Measurements from ENCODE around the gene COPB2.

The COPB2 gene

GRCh38 chr3:139327231-139327630 lies 62.2 kb downstream of the COPB2 start:
- FAIRE-seq: no peak

- no peak for FAIRE-seq
These were observed 62.7 kb downstream of the COPB2 start for GRCh38 chr3:139326707-139327106.

- no peak for FAIRE-seq
These were observed 63.3 kb downstream of the COPB2 start for GRCh38 chr3:139326131-139326530.

GRCh38 chr3:139325551-139325950 lies 63.9 kb downstream of the COPB2 start:
- no peak for FAIRE-seq

GRCh38 chr3:139324456-139324855 lies 65.0 kb downstream of the COPB2 start:
- no peak for FAIRE-seq

GRCh38 chr3:139323146-139323545 lies 66.3 kb downstream of the COPB2 start:
- FAIRE-seq: no peak

GRCh38 chr3:139322346-139322745 lies 67.1 kb downstream of the COPB2 start:
- no peak for FAIRE-seq

GRCh38 chr3:139320551-139321309 lies 68.7 kb downstream of the COPB2 start:
- FAIRE-seq: no peak

GRCh38 chr3:139319428-139320402 lies 69.7 kb downstream of the COPB2 start:
- FAIRE-seq: no peak

- FAIRE-seq: no peak
These were observed 70.6 kb downstream of the COPB2 start for GRCh38 chr3:139318826-139319225.

GRCh38 chr3:139318431-139318816 lies 71.0 kb downstream of the COPB2 start:
- FAIRE-seq: no peak

GRCh38 chr3:139317660-139318430 lies 71.6 kb downstream of the COPB2 start:
- no peak for FAIRE-seq

GRCh38 chr3:139317215-139317614 lies 72.2 kb downstream of the COPB2 start:
- FAIRE-seq: no peak

- FAIRE-seq: no peak
These were observed 75.5 kb downstream of the COPB2 start for GRCh38 chr3:139313921-139314320.

GRCh38 chr3:139312959-139313358 lies 76.5 kb downstream of the COPB2 start:
- FAIRE-seq: no peak

- no peak for FAIRE-seq
These were observed 77.0 kb downstream of the COPB2 start for GRCh38 chr3:139312416-139312815.

GRCh38 chr3:139311557-139311956 lies 77.9 kb downstream of the COPB2 start:
- FAIRE-seq: no peak

GRCh38 chr3:139310474-139310933 lies 78.9 kb downstream of the COPB2 start:
- FAIRE-seq: no peak

- FAIRE-seq: no peak
These were observed 79.6 kb downstream of the COPB2 start for GRCh38 chr3:139309880-139310279.

- FAIRE-seq: no peak
These were observed 80.3 kb downstream of the COPB2 start for GRCh38 chr3:139309061-139309591.

- FAIRE-seq: no peak
These were observed 80.9 kb downstream of the COPB2 start for GRCh38 chr3:139308560-139308959.
